GM04504 (cell line): ENCODE measurements around the gene DND1.
"Not testable (repeated sequence)": the region's sequence is repeated elsewhere in the genome, so short reads cannot be mapped to it uniquely, and the experiment has no call there.

ENCODE experiments used
- DNase-seq: peaks from one replicate; pipeline ENCODE4 v3.0.0-alpha.2; 2012; ENCODE audit warnings: low read depth

Gene DND1

GRCh38 chr5:140673187-140673976, at the start of gene DND1:
DND1 (minus strand) TSS chr5:140673576; CDS start chr5:140673542, 34 bp downstream.
- DNase-seq = no peak

- not testable (repeated sequence) for DNase-seq
Observed at GRCh38 chr5:140721395-140721794, 48.0 kb upstream of the DND1 start.

- DNase-seq = not testable (repeated sequence)
Observed at GRCh38 chr5:140720738-140721137, 47.4 kb upstream of the DND1 start.

- DNase-seq = no peak
Observed at GRCh38 chr5:140718266-140718592, 44.9 kb upstream of the DND1 start.

- DNase-seq = not testable (repeated sequence)
Observed at GRCh38 chr5:140716238-140716637, 42.9 kb upstream of the DND1 start.

- DNase-seq = no peak
Observed at GRCh38 chr5:140713562-140714094, 40.3 kb upstream of the DND1 start.

GRCh38 chr5:140711794-140712193, 38.4 kb upstream of the DND1 start:
- no peak for DNase-seq

GRCh38 chr5:140710899-140711552, 37.6 kb upstream of the DND1 start:
- DNase-seq = peak; percentile 96

GRCh38 chr5:140708787-140709186, 35.4 kb upstream of the DND1 start:
- not testable (repeated sequence) for DNase-seq

- DNase-seq = no peak
Observed at GRCh38 chr5:140707812-140708211, 34.4 kb upstream of the DND1 start.

- peak; percentile 94 for DNase-seq
Observed at GRCh38 chr5:140700177-140701144, 27.1 kb upstream of the DND1 start, which contains the start of gene ZMAT2. ZMAT2 (plus strand) TSS chr5:140700447; CDS start chr5:140700461, 14 bp downstream.

GRCh38 chr5:140696891-140697492, 23.6 kb upstream of the DND1 start:
- no peak for DNase-seq

GRCh38 chr5:140694276-140694675, 20.9 kb upstream of the DND1 start:
- DNase-seq = no peak

- DNase-seq = peak; percentile 90
Observed at GRCh38 chr5:140690941-140691924, 17.9 kb upstream of the DND1 start, which contains the start of the genes HARS1 and HARS2. HARS1 (minus strand) TSS chr5:140691370; CDS start chr5:140691304, 66 bp downstream. HARS2 (plus strand) TSS chr5:140691455; CDS start chr5:140691649, 194 bp downstream.

GRCh38 chr5:140690376-140690932, 17.1 kb upstream of the DND1 start:
- no peak for DNase-seq

GRCh38 chr5:140678993-140679392, 5.6 kb upstream of the DND1 start:
- no peak for DNase-seq

- DNase-seq = no peak
Observed at GRCh38 chr5:140677947-140678346, 4.6 kb upstream of the DND1 start.

- DNase-seq = no peak
Observed at GRCh38 chr5:140674629-140675028, 1.3 kb upstream of the DND1 start.

- DNase-seq = no peak
Observed at GRCh38 chr5:140674211-140674610, 835 bp upstream of the DND1 start.
